Stimulated activated naive CD4-positive, alpha-beta T cell treated with Interleukin-2 at 50 U/mL for 16 hours (primary cell): ENCODE data around the gene COX20.
A peak's percentile ranks its signal among the peaks of the same experiment; 100 is the strongest.

Experiments used
- DNase-seq: peaks from one replicate; lab custom pipeline; 2025; lab: John Stamatoyannopoulos, UW

Gene COX20

DNA sequence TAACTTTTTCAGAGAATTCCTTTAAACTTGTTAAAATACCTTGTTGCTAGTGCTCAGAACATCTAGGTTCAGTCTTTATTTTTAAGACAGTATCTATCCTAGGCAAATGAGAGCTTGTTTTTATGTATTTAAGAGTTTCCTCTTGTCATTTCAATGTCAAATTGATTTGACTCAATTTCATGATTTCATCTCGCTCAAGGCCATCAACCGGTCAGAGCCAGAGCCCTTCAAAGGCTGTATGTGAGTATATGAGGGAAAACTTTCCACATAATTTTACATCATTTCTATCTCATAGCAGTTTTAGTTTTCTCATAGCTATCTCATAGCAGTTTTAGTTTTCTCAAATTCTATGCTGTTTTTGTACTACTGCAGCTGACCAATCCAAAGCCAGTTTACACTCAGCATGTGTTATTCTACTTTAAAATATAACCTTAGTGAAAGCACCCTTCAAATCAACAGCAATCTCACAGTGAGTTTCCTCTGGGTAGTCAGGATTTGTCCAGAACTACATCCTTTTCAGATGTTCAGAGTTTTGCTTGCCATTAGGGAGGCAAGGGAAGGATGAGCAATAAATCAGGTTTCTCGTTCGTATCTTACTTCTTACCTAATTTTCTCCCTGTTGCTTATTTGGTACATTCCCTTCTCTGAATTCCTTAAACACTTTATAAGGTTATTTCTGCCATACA, 16.2 kb downstream of the COX20 start:
- no peak for DNase-seq

DNA sequence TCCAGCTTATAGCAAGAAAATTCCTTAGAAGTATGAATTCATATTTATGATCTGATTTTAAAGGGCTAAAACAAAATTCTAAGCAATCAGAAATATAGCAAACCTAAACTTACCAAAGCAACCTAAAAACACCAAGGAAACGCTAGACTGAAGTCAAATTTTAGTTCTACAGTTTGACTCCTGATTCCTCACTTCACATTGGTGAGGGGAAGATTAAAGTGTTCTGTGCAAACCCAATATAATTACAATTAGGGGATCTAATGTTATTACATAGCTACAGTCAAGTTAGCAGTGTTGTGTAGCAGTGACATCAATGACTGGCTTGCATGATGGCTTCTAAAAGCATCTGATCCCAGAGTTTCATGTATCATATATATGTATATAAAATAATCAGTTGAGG, 17.2 kb downstream of the COX20 start:
- DNase-seq, result no peak

DNA sequence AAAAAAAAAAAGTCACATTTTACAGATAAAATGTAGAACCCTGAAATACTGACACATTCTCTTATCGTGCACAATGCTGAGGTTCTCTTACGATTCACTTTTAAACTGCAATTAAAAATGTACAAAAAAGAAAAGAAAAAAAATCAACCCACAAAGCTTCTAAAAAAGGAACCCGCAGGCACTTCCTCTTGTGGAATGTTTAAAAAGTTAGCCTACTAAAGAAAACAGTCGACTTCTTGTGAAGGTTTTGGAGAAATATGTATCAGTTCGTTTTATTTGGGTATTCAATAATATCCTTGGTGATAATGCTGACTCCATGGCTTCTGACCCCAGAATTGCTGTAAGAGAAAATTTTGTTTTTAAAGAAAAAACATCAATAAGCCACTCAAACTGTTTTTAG, 18.7 kb downstream of the COX20 start:
- DNase-seq, result no peak

- DNase-seq, result no peak
Observed at GRCh38 chr1:244854865-244855578, 19.6 kb downstream of the COX20 start.

DNA sequence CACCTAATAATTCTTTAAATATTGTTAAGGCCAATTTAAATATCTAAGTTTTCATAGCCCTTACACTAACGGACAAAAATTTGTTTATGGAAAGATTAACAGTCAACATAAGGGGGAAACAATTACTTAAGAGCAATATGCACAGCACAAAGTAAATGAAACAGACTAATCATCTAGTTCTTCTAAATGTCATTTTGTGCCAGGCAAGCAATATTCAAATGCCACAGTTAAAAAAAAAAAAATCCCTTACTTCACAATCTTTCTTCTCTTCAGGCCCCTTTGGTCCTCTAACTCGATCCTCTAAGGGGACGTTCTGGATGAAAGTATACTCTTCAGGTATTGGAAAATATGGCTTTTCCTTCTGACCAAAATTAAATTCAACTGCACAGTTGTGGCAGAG, 22.3 kb downstream of the COX20 start:
- no peak for DNase-seq

DNA sequence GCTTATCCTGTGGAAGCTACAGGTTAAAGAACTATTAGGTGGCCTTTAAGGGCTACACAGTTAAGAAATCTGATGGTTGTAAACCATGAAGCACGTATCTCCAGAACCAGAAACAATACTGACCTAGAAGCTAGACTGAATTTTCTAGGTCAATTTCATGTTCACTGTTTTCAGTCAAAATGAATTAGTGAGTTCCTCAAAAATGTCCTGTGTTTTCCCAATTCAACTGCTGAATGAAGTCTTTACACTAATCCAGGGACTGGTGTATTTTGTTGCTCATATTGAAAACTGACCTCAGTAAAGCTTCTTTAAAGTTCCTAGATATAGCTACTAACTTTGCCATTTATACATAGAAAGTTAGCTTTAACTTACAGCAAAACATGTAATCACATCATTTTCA, 22.9 kb downstream of the COX20 start:
- no peak for DNase-seq

GRCh38 chr1:244860078-244860477, 24.6 kb downstream of the COX20 start:
- DNase-seq, result no peak

DNA sequence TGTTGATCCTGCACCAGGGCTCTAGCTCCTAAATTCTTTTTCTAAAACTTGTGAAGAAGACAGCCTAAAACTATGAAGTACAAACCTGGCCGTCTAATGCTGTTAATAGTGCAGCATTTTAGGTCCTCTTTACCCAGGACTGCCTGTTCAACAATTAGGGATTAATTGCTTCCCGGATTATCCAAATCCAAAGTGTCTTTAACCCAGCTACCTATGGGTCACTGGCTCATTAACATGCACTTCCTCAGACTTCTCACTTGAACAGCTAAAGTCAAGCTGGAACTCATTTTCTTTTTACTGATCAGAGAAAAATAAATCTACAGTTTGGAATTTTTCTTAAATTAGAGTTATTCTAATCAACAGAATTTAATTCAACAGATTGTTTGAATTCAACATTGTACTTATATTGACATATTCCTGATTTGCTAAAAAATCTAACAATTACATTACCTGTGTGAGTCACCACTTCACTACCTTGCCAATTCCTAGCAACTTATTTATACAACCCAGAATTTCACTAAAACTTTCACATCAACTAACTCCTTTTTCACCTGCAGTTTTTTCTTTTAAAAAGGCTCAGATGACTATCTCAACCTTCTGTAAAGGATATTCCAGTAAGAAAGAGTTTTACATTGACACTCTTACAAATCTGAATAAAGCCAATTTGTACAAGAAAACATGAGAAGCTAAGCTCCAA, 25.6 kb downstream of the COX20 start:
- no peak for DNase-seq

GRCh38 chr1:244861683-244862082, 26.2 kb downstream of the COX20 start:
- no peak for DNase-seq

DNA sequence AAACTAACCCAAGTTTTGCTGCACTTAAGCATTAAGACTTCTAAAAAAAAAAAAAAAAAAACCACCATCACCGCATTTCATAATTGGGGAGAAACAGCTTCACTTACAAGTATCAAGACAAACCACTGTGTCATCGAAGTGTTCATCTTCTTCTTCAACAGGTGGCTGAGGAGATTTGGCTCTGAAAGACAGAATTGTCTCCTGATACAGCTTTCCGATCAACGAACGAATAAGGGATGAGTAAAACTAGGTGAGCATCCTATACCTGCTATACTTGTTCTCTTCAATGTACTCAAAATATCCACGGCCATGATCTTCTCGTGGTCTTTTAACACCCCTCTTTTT, 26.9 kb downstream of the COX20 start:
- no peak for DNase-seq

GRCh38 chr1:244862699-244863490, 27.4 kb downstream of the COX20 start:
- DNase-seq, result peak; percentile 95

- DNase-seq, result no peak
Observed at GRCh38 chr1:244863491-244864252, 28.2 kb downstream of the COX20 start.

- peak; percentile 95 for DNase-seq
Observed at GRCh38 chr1:244864253-244865027, 29.0 kb downstream of the COX20 start, which contains the start of gene HNRNPU. HNRNPU (minus strand) TSS chr1:244864543; CDS start chr1:244864307, 236 bp downstream.

GRCh38 chr1:244865028-244865371, 29.5 kb downstream of the COX20 start:
- DNase-seq, result no peak

DNA sequence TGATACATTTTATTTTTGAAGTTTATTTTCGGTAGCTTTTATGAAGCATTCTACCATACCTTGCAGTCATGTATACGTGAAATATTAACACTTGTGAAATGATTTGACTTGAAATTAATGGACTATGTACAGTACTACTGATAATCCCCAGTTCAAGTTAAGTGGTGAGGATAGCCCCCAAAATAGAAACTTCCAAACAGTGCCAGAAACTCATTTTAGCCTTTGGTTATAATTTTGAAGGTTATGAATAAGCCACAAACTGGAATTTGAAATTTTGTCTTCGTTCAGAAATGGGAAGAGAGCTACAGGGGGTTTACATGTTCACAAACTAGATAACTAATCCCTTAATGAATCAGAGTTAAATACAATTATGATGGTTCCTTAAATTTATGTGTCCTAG, 30.4 kb downstream of the COX20 start:
- no peak for DNase-seq

GRCh38 chr1:244866355-244866754, 30.9 kb downstream of the COX20 start:
- no peak for DNase-seq

DNA sequence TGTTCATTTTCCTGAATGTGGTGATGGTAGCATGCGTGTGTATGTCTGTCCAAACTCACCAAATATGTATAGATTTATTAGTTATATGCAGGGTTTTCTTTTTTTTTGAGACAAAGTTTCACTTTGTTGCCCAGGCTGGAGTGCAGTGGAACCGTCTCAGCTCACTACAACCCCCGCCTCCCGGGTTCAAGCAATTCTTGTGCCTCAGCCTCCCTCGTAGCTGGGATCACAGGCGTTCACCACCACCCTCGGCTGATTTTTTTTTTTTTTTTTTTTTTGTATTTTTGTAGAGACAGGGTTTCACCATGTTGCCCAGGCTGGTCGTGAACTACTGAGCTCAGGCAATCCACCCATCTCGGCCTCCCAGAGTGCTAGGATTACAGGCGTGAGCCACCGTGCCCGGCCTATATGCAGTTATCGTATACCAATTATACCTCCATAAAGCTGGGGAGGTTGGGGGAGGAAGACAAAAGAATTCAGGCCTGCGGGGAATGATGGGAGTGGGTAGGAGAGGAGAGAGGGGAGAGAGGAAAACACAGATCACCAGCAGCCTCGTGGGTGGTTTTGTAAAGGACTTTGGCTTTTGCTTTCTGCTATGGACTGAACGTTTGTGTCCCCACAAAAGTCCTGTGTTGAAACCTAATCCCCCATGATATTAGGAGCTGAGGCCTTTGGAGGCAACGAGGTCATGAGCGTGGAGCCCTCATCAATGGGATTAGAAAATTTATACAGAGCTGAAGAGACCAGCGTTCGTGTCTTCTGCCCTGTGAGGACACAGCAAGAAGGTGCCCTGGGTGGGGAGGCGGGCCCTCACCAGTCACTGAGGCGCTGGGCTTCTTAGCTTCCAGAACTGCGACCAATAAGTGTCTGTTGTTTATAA, 33.3 kb downstream of the COX20 start:
- no peak for DNase-seq

DNA sequence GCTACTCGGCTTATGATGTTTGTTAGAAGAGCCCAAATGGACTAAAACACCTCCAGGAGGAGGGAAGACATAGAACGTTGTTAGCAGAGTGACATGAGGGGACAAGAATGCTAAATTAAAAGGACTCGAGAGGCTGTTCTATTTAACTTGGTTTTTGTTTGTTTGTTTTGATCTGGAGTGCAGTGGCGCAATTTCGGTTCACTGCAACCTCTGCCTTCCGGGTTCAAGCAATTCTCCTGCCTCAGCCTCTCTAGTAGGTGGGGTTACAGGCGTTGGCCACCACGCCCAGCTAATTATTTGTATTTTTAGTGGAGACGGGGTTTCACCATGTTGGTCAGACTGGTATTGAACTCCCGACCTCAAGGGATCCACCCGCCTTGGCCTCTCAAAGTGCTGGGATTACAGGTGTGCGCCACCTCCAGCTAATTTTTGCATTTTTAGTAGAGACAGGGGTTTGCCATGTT, 33.9 kb downstream of the COX20 start:
- DNase-seq, result no peak

GRCh38 chr1:244869950-244870349, 34.5 kb downstream of the COX20 start:
- no peak for DNase-seq
